H1 (cell line): Measurements from ENCODE around the gene JPT2.

Experiments used
- ATF2 ChIP-seq: IDR thresholded peaks from 2 replicates; pipeline ENCODE4 v1.6.1; 2012; ENCODE audit warnings: low read length, inconsistent platforms
- CTCF ChIP-seq, 3 experiments: IDR thresholded peaks; 1 replicate in 2 of 3; 2 replicates in 1 of 3; pipeline versions ENCODE4 v1.5.1 to v1.6.1; 2011; ENCODE audit warnings: low read length in 3 of 3, mild to moderate bottlenecking in 3 of 3, inconsistent platforms in 2 of 3, low read depth in 1 of 3, moderate library complexity in 1 of 3; ENCODE audit not compliant: insufficient read depth in 1 of 3; ENCODE audit errors: control extremely low read depth in 1 of 3
- EGR1 ChIP-seq: IDR thresholded peaks from 2 replicates; pipeline ENCODE4 v1.6.1; 2011; ENCODE audit warnings: low read depth, low read length, borderline replicate concordance
- MAFK ChIP-seq: IDR thresholded peaks from 2 replicates; pipeline ENCODE4 v1.6.1; 2012; ENCODE audit warnings: low read depth, mild to moderate bottlenecking, improper control_type of control experiment, low read length
- POLR2A ChIP-seq, 2 experiments: IDR thresholded peaks; 1 replicate in 1 of 2; 2 replicates in 1 of 2; pipeline ENCODE4 v1.6.1; 2011; ENCODE audit warnings: low read depth in 2 of 2, low read length in 2 of 2, mild to moderate bottlenecking in 2 of 2; ENCODE audit errors: control extremely low read depth in 1 of 2
- POLR2AphosphoS5 ChIP-seq: IDR thresholded peaks from 2 replicates; pipeline ENCODE4 v1.6.1; 2011; ENCODE audit warnings: low read depth, low read length
- RAD21 ChIP-seq, 2 experiments: IDR thresholded peaks in 1 of 2; conservative IDR thresholded peaks in 1 of 2; 2 replicates each; pipeline ENCODE4 v1.6.1; 2011; ENCODE audit warnings: low read depth in 2 of 2, low read length in 2 of 2, improper control_type of control experiment in 1 of 2, inconsistent platforms in 1 of 2, mild to moderate bottlenecking in 1 of 2, moderate library complexity in 1 of 2
- RNF2 ChIP-seq: fragments of 200-900, 300-1000 bp; sonication (generic); IDR thresholded peaks from 2 replicates; pipeline ENCODE4 v1.7.1; 2016; ENCODE audit warnings: borderline replicate concordance, low read depth, mild to moderate bottlenecking, antibody characterized with exemption, low read length; ENCODE audit not compliant: poor library complexity, severe bottlenecking; ENCODE audit errors: missing control alignments
- USF2 ChIP-seq: IDR thresholded peaks from 2 replicates; pipeline ENCODE4 v1.6.1; 2011; ENCODE audit warnings: low read length, improper control_type of control experiment

GRCh38 chr16:1713933-1714332 is 35.9 kb downstream of the JPT2 start:
- TF ChIP-seq CTCF (IDR thresholded peaks at IDR 0.05; ENCODE audit: control extremely low read depth in 1 of 3, insufficient read depth in 1 of 3, low read depth in 1 of 3, low read length in 3 of 3), result no peak
- TF ChIP-seq POLR2AphosphoS5, result no peak
- no peak for TF ChIP-seq USF2
- TF ChIP-seq RNF2, result no peak
- TF ChIP-seq MAFK, result no peak
- TF ChIP-seq EGR1, result no peak
- TF ChIP-seq POLR2A (IDR thresholded peaks at IDR 0.05; ENCODE audit: control extremely low read depth in 1 of 2, low read depth in 2 of 2, low read length in 2 of 2), result no peak
- TF ChIP-seq RAD21 (IDR thresholded peaks at IDR 0.05 in 1 of 2, conservative IDR thresholded peaks at IDR 0.05 in 1 of 2; ENCODE audit: low read depth in 2 of 2, low read length in 2 of 2), result no peak
- no peak for TF ChIP-seq ATF2
